C4-2B (cell line): ENCODE data around the gene GALK2.

Experiments
- H3K27ac ChIP-seq: fragments of 450-650 bp; 2 replicates; pipeline ENCODE4 v1.5.1; 2017
- ZFX ChIP-seq: fragments of 450-650 bp; IDR thresholded peaks from 2 replicates; pipeline ENCODE4 v1.6.1; 2017
- TF ChIP-seq, protein P1 (sequence below): fragments of 450-650 bp; conservative IDR thresholded peaks from 2 replicates; pipeline ENCODE4 v1.5.1; 2017; ENCODE audit warnings: mild to moderate bottlenecking

Gene GALK2

GRCh38 chr15:49366496-49366895 is 196.4 kb downstream of the GALK2 start:
- no peak for TF ChIP-seq ZFX
- TF ChIP-seq, protein P1, sequence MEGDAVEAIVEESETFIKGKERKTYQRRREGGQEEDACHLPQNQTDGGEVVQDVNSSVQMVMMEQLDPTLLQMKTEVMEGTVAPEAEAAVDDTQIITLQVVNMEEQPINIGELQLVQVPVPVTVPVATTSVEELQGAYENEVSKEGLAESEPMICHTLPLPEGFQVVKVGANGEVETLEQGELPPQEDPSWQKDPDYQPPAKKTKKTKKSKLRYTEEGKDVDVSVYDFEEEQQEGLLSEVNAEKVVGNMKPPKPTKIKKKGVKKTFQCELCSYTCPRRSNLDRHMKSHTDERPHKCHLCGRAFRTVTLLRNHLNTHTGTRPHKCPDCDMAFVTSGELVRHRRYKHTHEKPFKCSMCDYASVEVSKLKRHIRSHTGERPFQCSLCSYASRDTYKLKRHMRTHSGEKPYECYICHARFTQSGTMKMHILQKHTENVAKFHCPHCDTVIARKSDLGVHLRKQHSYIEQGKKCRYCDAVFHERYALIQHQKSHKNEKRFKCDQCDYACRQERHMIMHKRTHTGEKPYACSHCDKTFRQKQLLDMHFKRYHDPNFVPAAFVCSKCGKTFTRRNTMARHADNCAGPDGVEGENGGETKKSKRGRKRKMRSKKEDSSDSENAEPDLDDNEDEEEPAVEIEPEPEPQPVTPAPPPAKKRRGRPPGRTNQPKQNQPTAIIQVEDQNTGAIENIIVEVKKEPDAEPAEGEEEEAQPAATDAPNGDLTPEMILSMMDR = no peak

DNA sequence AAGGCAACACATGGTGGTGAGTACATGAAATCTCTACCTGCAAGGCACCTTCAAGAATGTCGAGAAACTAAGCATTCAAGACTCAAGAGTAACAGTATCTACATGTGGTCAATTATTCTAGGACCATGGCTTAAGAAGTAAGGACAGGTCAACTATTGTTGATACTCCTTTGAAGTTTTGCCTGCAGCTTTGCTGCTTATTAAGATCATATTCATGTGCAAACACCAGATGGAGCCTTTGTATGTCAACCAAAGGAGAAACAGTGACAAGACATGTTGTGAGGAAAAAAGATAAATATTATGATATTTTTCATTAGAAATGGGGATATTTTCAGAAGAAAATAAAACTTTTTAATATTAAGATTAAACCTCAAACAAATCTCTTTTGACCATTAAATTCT is 200.7 kb downstream of the GALK2 start:
- no peak for TF ChIP-seq ZFX
- TF ChIP-seq, protein P1 = peak; percentile 29
- H3K27ac ChIP-seq = no peak overlapping the region

More at GRCh38 chr15:49366496-49366895, 196.4 kb downstream of the GALK2 start:
- H3K27ac ChIP-seq = no peak overlapping the region

- H3K27ac ChIP-seq = no peak overlapping the region
- no peak for TF ChIP-seq ZFX
- TF ChIP-seq, protein P1 = no peak
These were observed 202.3 kb downstream of the GALK2 start for GRCh38 chr15:49372366-49372765.

DNA sequence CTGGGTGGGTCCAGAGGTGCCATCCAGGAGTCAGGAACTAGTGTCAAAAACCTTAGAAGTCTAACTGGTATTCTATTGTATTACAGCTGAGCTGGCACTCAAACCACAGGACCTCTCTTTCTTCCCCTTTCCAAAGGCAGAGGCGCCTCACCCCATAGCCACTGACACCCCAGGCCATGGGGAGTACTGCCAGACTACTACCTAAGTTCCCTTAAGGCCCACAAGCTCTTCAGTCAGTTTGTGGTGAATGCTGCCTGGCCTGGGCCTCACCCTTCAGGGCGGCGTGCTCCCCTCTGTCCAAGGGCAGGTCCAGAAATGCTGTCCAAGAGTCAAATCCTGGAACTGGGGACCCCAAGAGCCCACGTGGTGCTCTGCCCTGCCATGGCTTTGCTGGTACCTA is 209.9 kb downstream of the GALK2 start:
- no peak overlapping the region for H3K27ac ChIP-seq
- TF ChIP-seq ZFX = no peak
- TF ChIP-seq, protein P1 = no peak

DNA sequence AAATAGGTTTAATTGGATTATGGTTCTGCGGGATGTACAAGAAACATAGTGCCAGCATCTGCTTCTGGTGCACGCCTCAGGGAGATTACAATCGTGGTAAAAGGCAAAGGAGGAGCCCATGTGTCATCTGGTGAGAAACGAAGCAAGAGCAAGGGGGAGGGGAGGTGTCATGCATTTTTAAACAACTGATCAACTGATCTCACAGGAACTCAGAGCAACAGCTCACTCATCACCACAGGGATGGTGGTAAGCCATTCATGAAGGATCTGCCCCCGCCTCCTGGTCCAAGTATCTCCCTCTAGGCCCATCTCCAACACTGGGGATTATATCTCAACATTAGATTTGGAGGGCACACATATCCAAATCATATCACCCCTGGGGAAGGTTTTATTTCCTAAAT is 210.9 kb downstream of the GALK2 start:
- no peak overlapping the region for H3K27ac ChIP-seq
- TF ChIP-seq ZFX = no peak
